ENCODE measurements around the gene C4A.

GRCh38 chr6:31943742-31944141 lies 38.1 kb upstream of the C4A start:
- TF ChIP-seq HDGF (IDR thresholded peaks at IDR 0.05; ENCODE audit: borderline replicate concordance), result no peak
- TF ChIP-seq ELF4 (IDR thresholded peaks at IDR 0.05), result no peak
- TF ChIP-seq L3MBTL2 (conservative IDR thresholded peaks at IDR 0.05), result no peak
- TF ChIP-seq SP1 (IDR thresholded peaks at IDR 0.05), result no peak
- no peak for TF ChIP-seq BHLHE40 (IDR thresholded peaks at IDR 0.05; ENCODE audit: borderline replicate concordance)
- no peak for TF ChIP-seq NFRKB (IDR thresholded peaks at IDR 0.05)
- TF ChIP-seq SUZ12 (IDR thresholded peaks at IDR 0.05), result no peak
- TF ChIP-seq FOXM1 (IDR thresholded peaks at IDR 0.05; ENCODE audit: borderline replicate concordance), result no peak
- no peak for TF ChIP-seq ZNF384 (IDR thresholded peaks at IDR 0.05)
- TF ChIP-seq TARDBP (IDR thresholded peaks at IDR 0.05), result no peak
- TF ChIP-seq FOXK2 (IDR thresholded peaks at IDR 0.05), result no peak
- no peak for TF ChIP-seq ARNT (IDR thresholded peaks at IDR 0.05)
- TF ChIP-seq CTBP1 (IDR thresholded peaks at IDR 0.05; ENCODE audit: borderline replicate concordance), result no peak
